Neural cell (in vitro differentiated cells): Measurements from ENCODE around the gene ATP5PD.

Source experiments
- EP300 ChIP-seq: fragments of 450-650 bp; conservative IDR thresholded peaks from 2 replicates; pipeline ENCODE4 v1.6.1; 2014; ENCODE audit warnings: antibody characterized with exemption, mild to moderate bottlenecking, moderate library complexity; ENCODE audit not compliant: poor library complexity, severe bottlenecking
- EZH2 ChIP-seq: fragments of 200-600, 300-800 bp; shearing (Covaris generic), sonication (generic); IDR thresholded peaks from 2 replicates; pipeline ENCODE4 v1.6.1; 2014; ENCODE audit warnings: antibody characterized with exemption, low read length, borderline replicate concordance, mild to moderate bottlenecking; ENCODE audit not compliant: insufficient read depth, poor library complexity, severe bottlenecking
- POLR2AphosphoS5 ChIP-seq: IDR thresholded peaks from 2 replicates; pipeline ENCODE4 v1.6.1; 2012
- TAF1 ChIP-seq: IDR thresholded peaks from 2 replicates; pipeline ENCODE4 v1.6.1; 2012; ENCODE audit warnings: low read depth
- TF ChIP-seq, protein P1 (sequence below): fragments of 450-650 bp; IDR thresholded peaks from 2 replicates; pipeline ENCODE4 v1.5.1; 2014; ENCODE audit warnings: antibody characterized with exemption, mild to moderate bottlenecking, moderate library complexity; ENCODE audit not compliant: poor library complexity, severe bottlenecking
- TF ChIP-seq, protein P2 (sequence below): IDR thresholded peaks from 2 replicates; pipeline ENCODE4 v1.6.1; 2012; ENCODE audit warnings: borderline replicate concordance

DNA sequence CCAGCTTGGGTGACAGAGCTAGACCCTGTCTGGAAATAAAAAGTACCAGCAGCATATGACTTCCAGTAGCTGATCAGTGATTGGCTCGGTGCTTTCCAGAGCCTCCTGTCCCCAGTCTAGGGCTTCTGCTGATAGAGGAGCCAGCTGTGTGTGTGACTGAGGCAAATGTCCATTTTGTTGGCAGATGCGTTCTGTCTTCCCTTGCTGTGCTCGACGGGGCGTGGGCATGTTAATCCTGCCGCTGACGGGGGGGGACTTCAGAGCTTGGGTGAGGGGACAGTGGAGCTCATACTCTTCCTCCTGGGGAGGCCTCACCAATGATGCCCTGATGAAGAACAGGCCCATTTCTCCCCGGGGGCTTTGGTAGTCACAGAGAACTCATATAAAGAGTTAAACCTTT lies 14.8 kb upstream of the ATP5PD start:
- TF ChIP-seq TAF1 (no peak), EP300 (no peak), POLR2AphosphoS5 (no peak), EZH2 (no peak)
- TF ChIP-seq, protein P1, sequence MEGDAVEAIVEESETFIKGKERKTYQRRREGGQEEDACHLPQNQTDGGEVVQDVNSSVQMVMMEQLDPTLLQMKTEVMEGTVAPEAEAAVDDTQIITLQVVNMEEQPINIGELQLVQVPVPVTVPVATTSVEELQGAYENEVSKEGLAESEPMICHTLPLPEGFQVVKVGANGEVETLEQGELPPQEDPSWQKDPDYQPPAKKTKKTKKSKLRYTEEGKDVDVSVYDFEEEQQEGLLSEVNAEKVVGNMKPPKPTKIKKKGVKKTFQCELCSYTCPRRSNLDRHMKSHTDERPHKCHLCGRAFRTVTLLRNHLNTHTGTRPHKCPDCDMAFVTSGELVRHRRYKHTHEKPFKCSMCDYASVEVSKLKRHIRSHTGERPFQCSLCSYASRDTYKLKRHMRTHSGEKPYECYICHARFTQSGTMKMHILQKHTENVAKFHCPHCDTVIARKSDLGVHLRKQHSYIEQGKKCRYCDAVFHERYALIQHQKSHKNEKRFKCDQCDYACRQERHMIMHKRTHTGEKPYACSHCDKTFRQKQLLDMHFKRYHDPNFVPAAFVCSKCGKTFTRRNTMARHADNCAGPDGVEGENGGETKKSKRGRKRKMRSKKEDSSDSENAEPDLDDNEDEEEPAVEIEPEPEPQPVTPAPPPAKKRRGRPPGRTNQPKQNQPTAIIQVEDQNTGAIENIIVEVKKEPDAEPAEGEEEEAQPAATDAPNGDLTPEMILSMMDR: no peak
- TF ChIP-seq, protein P2, sequence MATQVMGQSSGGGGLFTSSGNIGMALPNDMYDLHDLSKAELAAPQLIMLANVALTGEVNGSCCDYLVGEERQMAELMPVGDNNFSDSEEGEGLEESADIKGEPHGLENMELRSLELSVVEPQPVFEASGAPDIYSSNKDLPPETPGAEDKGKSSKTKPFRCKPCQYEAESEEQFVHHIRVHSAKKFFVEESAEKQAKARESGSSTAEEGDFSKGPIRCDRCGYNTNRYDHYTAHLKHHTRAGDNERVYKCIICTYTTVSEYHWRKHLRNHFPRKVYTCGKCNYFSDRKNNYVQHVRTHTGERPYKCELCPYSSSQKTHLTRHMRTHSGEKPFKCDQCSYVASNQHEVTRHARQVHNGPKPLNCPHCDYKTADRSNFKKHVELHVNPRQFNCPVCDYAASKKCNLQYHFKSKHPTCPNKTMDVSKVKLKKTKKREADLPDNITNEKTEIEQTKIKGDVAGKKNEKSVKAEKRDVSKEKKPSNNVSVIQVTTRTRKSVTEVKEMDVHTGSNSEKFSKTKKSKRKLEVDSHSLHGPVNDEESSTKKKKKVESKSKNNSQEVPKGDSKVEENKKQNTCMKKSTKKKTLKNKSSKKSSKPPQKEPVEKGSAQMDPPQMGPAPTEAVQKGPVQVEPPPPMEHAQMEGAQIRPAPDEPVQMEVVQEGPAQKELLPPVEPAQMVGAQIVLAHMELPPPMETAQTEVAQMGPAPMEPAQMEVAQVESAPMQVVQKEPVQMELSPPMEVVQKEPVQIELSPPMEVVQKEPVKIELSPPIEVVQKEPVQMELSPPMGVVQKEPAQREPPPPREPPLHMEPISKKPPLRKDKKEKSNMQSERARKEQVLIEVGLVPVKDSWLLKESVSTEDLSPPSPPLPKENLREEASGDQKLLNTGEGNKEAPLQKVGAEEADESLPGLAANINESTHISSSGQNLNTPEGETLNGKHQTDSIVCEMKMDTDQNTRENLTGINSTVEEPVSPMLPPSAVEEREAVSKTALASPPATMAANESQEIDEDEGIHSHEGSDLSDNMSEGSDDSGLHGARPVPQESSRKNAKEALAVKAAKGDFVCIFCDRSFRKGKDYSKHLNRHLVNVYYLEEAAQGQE: no peak
